Heart left ventricle (tissue), 13 donors: Measurements from ENCODE around the gene RIMS1.

Experiments used
- CTCF ChIP-seq, 12 donors: fragments of 200-600 bp; sonication (generic) in 4 of 12; IDR thresholded peaks; one replicate each; pipeline versions ENCODE4 v1.5.0 to v1.8.0; 2018 to 2022; ENCODE audit warnings: antibody characterized with exemption in 12 of 12, mild to moderate bottlenecking in 5 of 12
- POLR2A ChIP-seq, 2 donors: fragments of 450-650 bp; IDR thresholded peaks; one replicate each; pipeline ENCODE4 v1.6.1; 2017; ENCODE audit warnings: antibody characterized with exemption in 2 of 2, mild to moderate bottlenecking in 2 of 2, moderate library complexity in 2 of 2
- donor health status: ischemic (EF 13 %, LVEDD 7.1; RV severe dilation, severe dysfunction).
- donor health status: DM: no; HTN: yes; CAD: no.
- donor health status: DM: no; HTN: no; CAD: no.
- donor health status: ischemic (EF 25% LVEDD 6.9; RV normal size, moderate dysfunction).
- donor health status: ischemic (EF 25% LVEDD 5.7; RV mildly dilated, moderate dysfunction).
- donor health status: ischemic (EF 35%, LVEDD 5.7; RV mildly dilated, moderate dysfunction).
- donor health status: nonischemic (EF 11% LVEDD 7.7; RV severe dilation, severe dysfunction).
- donor health status: DM: yes; HTN: yes; CAD: no.
- donor health status: PGD.
- donor health status: ischemic (EF 29% LVEDD 5.4; RV normal size, mild dysfunction).
- donor health status: nonischemic (EF 23%, LVEDD 6.1; RV moderate dilation, normal function).

GRCh38 chr6:72386324-72386723, 500.0 kb downstream of the RIMS1 start:
- TF ChIP-seq CTCF (IDR thresholded peaks at IDR 0.05) = no peak
- no peak for TF ChIP-seq POLR2A (IDR thresholded peaks at IDR 0.05)
